GM19193 (cell line): ENCODE measurements around the gene LTBP2.

Experiments used
- POLR2A ChIP-seq: IDR thresholded peaks from 4 replicates; pipeline ENCODE4 v1.6.1; 2011; ENCODE audit not compliant: insufficient read depth, insufficient read length; ENCODE audit errors: extremely low read depth

The LTBP2 gene

DNA sequence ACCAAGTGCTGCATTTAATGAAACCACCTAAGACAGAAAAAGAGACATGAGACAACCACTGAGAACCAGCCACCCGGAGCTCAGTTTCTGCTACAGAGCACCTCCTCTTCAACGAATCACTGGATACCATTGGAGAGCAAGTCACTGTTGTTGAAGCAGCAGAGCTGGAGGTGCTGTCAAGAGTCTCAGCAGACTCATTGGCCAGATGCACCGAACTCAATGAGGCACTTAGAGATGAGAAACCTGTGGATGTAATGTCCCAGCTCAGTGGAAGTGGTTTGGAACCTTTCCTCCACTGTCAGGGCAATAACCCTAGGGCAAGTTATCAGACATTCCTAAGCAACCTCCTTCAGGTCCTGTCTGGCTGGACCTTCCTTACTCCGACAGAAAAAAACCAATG lies 132.0 kb downstream of the LTBP2 start:
- no peak for TF ChIP-seq POLR2A

GRCh38 chr14:74478996-74479635 lies 132.9 kb downstream of the LTBP2 start:
- TF ChIP-seq POLR2A: no peak

- no peak for TF ChIP-seq POLR2A
These were observed 135.4 kb downstream of the LTBP2 start for GRCh38 chr14:74476607-74477006.

- no peak for TF ChIP-seq POLR2A
These were observed 135.9 kb downstream of the LTBP2 start for GRCh38 chr14:74476107-74476506.

DNA sequence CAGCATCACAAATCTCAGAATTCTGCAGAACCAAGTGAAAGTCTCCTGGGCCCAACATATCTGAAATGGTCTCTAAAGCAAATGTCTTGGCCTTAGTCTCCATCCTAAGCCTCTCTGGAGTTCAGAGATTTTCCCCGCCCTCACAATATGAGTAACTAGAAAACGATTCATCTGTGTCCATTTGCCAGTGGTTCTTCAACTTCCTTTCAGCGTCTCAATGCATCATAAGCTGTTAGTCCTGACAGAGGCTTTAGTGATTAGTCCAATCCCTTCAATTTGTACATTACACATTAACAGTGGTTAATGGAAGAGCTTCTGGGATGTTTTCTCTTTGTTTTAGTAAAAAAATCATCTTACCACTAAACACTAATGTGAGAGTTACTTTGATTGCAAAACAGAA lies 136.4 kb downstream of the LTBP2 start:
- no peak for TF ChIP-seq POLR2A

DNA sequence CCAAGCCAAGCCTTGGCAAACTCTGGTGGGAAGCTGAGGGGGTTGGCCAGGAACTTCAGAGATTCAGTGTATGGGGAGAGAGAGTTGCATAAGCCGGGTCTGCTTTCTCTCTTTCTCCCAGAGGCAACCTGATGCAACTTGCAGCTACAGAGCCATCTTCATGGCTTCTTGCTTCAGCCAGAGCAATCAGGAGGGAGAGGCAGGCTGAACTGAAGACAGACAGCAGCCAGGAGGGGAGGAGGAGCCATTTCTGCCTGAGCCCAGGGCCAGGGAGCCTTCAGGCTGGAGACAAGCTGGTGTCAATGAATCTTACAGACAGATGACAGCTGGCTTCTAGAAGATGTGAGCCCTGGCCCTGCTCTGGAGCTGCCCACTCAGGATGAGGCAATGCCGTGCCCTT lies 137.7 kb downstream of the LTBP2 start:
- no peak for TF ChIP-seq POLR2A

- no peak for TF ChIP-seq POLR2A
These were observed 139.4 kb downstream of the LTBP2 start for GRCh38 chr14:74472601-74473000.

DNA sequence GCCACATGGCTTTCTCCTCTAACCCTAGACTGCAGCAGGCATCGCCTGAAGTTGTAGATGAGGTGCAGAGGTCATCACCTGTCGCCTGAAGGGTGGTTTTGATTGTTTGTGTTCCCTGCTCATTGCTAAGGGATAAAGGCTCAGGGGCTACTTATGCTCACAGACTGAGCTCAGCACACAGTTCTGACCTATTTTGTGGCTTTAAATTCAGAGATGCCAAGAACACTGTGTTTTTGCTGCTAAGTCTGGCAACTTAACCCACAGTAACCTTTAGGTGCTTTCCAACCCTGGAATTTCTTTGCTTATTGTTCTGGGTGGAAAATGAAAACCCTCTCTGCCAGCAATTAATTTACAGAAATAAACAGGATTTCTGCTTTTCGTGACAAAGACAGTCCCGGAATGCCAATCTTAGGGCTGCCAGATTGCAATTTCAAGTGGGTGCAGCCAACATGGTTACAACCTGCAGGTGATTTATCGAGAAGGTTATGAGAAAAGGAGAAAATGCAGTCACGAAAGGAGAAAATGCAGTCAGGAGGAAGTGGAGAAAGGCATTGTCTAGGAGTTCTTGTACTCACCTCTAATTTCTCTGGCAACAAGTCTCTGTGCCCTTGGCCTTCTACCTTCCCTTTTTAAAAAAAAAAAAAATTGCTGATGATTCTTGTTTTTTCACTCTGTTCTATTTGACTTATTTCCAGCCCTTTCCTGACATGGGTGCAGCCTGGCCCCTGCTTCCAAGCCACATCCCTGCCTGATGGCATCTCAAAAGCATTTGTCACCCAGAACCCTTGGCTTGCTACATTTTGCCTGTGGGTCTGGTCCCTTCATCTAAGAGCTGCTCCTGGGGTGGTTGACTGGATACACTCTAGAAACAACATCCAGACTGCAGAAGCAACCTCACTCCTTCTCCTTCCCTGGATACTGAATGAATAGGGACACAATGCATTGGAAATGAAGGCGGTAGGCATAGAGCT lies 142.2 kb downstream of the LTBP2 start:
- TF ChIP-seq POLR2A: no peak

GRCh38 chr14:74468513-74468912 lies 143.5 kb downstream of the LTBP2 start:
- TF ChIP-seq POLR2A: no peak

DNA sequence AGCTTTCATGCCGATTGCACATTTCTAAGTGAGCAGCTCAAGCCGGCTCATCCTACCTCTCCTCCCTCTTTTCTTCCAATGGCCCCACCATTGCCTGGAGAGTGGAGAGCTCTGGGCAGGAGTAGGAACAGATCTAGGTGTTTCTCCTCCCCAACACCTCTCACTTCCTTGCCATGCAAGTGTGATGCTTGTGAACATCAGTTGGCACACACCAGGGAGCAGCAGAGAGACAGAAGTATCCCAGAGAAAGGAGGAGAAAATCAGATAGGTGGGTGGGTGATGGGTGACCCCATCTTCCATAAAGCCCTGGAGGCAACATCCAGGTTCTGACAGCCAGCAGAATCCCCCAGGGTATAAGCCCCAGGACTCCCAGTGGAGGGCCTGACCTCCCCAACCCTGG lies 146.7 kb downstream of the LTBP2 start:
- TF ChIP-seq POLR2A: no peak

GRCh38 chr14:74464785-74465184 lies 147.3 kb downstream of the LTBP2 start:
- no peak for TF ChIP-seq POLR2A

- no peak for TF ChIP-seq POLR2A
These were observed 148.3 kb downstream of the LTBP2 start for GRCh38 chr14:74463697-74464096.

GRCh38 chr14:74462993-74463392 lies 149.0 kb downstream of the LTBP2 start:
- TF ChIP-seq POLR2A: no peak

DNA sequence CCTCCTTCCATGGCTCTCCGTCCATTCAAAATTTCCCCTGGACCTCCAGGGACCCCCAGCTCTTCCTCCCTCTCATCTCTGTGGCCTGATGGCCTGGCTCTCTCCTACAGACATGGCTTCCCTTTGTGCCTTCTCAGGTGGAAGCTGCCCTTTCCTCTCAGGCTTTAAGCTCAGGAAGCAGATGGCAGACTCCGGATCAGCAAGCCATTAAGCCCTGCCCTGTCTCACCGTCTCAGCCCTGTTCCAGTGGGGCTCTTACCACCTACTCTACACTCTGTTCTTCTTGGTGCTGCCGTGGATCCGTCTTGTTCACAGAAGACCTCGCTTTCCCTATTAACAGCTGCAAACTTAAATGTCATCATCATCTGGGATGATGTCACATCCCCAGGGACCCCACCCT lies 152.1 kb downstream of the LTBP2 start:
- no peak for TF ChIP-seq POLR2A

DNA sequence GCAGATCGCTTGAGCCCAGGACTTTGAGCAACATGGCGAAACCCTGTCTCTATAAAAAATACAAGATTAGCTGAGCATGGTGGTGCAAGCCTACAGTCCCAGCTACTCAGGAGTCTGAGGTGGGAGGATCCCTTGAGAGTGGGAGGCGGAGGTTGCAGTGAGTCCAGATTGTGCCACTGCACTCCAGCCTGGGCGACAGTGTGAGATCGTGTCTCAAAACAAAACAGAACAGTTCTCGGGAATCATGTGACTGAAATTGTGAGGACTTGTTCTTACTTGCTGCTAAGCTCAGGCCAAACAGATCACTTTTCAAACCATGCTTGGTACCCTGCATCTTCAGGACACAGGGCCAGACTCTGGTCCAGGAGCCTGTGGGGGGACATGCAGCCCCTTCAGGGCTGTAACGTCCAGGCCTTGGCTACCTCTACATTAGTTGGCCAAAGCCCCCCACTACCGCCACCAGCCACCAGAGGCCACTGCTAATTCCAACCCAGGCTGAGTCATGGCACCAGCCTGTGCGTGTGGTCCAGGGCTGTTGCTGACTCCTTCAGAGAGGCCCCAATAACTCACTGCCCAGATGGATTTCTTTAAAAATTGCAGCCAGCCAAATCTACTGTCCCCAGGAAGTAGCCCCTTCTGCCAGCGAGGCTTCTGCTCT lies 152.6 kb downstream of the LTBP2 start:
- TF ChIP-seq POLR2A: no peak

DNA sequence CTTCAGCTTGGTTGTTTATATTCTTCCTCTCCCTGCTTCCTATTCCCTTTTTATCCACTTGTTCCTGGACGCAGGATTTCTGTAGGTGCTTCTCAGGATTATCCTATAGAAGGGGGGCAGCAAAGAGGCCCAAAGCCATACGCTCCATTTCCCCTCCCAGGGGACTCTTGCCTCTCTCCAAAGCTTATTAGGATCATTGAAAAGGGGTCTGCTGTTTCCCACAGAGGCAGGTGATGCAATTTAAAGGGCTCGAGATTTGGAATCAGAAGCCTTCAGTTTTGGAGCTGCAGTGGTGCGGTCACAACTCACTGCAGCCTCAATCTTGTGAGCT lies 154.5 kb downstream of the LTBP2 start:
- no peak for TF ChIP-seq POLR2A
